H1 (cell line): ENCODE results near the gene ABHD16A. TPM values are rescaled to one million over a fixed set of nuclear protein-coding genes. Genes with fewer than 3 reads are reported as not detected.

Source experiments
- CTCF ChIA-PET: fragments of 300-600 bp; sonication (Branson Sonifier 250); formaldehyde crosslinking; loops from one replicate; lab custom pipeline; 2021; ENCODE audit not compliant: partially characterized antibody; lab: Charles Lee
- POLR2A ChIA-PET: fragments of 300-600 bp; sonication (Branson Sonifier 250); formaldehyde crosslinking; loops from one replicate; lab custom pipeline; 2021; ENCODE audit warnings: inconsistent platforms; ENCODE audit not compliant: partially characterized antibody; lab: Charles Lee
- DNase-seq, 2 experiments: peaks; one replicate each; pipeline versions ENCODE4 v3.0.0 to v3.0.0-alpha.2; 2010 to 2022; ENCODE audit warnings: low spot score in 2 of 2, low read depth in 1 of 2, mixed read lengths in 1 of 2
- FAIRE-seq: peaks from 2 replicates; lab custom pipeline; 2011; peaks lifted over from hg19 to GRCh38; lab: Jason Lieb, UNC
- H2AFZ ChIP-seq: 2 replicates; pipeline ENCODE4 v1.8.1; 2012; ENCODE audit warnings: low read length, inconsistent platforms
- H2AK5ac ChIP-seq: 2 replicates; pipeline ENCODE4 v1.6.1; 2013; ENCODE audit warnings: low read depth, low read length
- H2BK120ac ChIP-seq: replicated peaks from 2 replicates; pipeline ENCODE3; 2013; ENCODE audit warnings: low read depth, low read length, inconsistent platforms
- H2BK12ac ChIP-seq: 2 replicates; pipeline ENCODE4 v1.6.1; 2013; ENCODE audit warnings: low read depth, low read length
- H2BK15ac ChIP-seq: 2 replicates; pipeline ENCODE4 v1.6.1; 2013; ENCODE audit warnings: low read length
- H2BK20ac ChIP-seq: 2 replicates; pipeline ENCODE4 v1.6.1; 2013; ENCODE audit warnings: low read length
- H2BK5ac ChIP-seq: 2 replicates; pipeline ENCODE4 v1.6.1; 2013; ENCODE audit warnings: low read depth, low read length
- H3K14ac ChIP-seq: 2 replicates; pipeline ENCODE4 v1.6.1; 2013; ENCODE audit warnings: inconsistent platforms; ENCODE audit not compliant: insufficient read length
- H3K18ac ChIP-seq: 2 replicates; pipeline ENCODE4 v1.6.1; 2013; ENCODE audit warnings: low read length; ENCODE audit errors: extremely low read depth
- H3K23ac ChIP-seq: 2 replicates; pipeline ENCODE4 v1.6.1; 2013; ENCODE audit warnings: inconsistent platforms; ENCODE audit not compliant: insufficient read length
- H3K23me2 ChIP-seq: 2 replicates; pipeline ENCODE4 v1.6.1; 2013; ENCODE audit warnings: low read depth, low read length
- H3K27ac ChIP-seq: 2 replicates; pipeline ENCODE4 v1.6.1; 2011; ENCODE audit warnings: low read depth, low read length, inconsistent platforms
- H3K27me3 ChIP-seq, 4 experiments: replicated peaks in 1 of 4; 1 replicate in 1 of 4; 2 replicates in 3 of 4; pipeline versions ENCODE4 v1.6.1 to v1.8.1; 2011 to 2013; ENCODE audit warnings: low read length in 3 of 4, mild to moderate bottlenecking in 3 of 4, inconsistent platforms in 2 of 4, mixed read lengths in 2 of 4, moderate library complexity in 1 of 4; ENCODE audit not compliant: control insufficient read depth in 3 of 4, insufficient read depth in 3 of 4; ENCODE audit errors: extremely low read depth in 1 of 4
- H3K36me3 ChIP-seq, 4 experiments: 2 replicates each; pipeline versions ENCODE4 v1.6.1 to v1.8.1; 2011 to 2013; ENCODE audit warnings: mild to moderate bottlenecking in 4 of 4, low read length in 3 of 4, moderate library complexity in 2 of 4, control low read depth in 1 of 4, inconsistent platforms in 1 of 4; ENCODE audit not compliant: insufficient read depth in 4 of 4, control insufficient read depth in 2 of 4
- H3K4ac ChIP-seq: replicated peaks from 2 replicates; pipeline ENCODE3; 2013; ENCODE audit warnings: low read length, low read depth, mixed read lengths, inconsistent platforms; ENCODE audit not compliant: insufficient read length
- H3K4me1 ChIP-seq, 4 experiments: replicated peaks in 1 of 4; 1 replicate in 1 of 4; 2 replicates in 3 of 4; pipeline versions ENCODE4 v1.6.1 to v1.8.1; 2011 to 2013; ENCODE audit warnings: low read length in 3 of 4, inconsistent platforms in 2 of 4, mixed read lengths in 1 of 4; ENCODE audit not compliant: insufficient read depth in 4 of 4, control insufficient read depth in 3 of 4
- H3K4me2 ChIP-seq, 2 experiments: 2 replicates each; pipeline versions ENCODE4 v1.6.1 to v1.8.1; 2011 to 2013; ENCODE audit warnings: low read depth in 2 of 2, low read length in 2 of 2, control low read depth in 1 of 2, inconsistent platforms in 1 of 2, mild to moderate bottlenecking in 1 of 2; ENCODE audit not compliant: insufficient read depth in 1 of 2
- H3K4me3 ChIP-seq, 4 experiments: fragments of 200-600, 300-600 bp in 1 of 4; sonication (generic), shearing (Covaris generic), sonication (Bioruptor Twin) in 1 of 4; 2 replicates each; pipeline versions ENCODE4 v1.5.1 to v1.8.1; 2011 to 2016; ENCODE audit warnings: low read length in 4 of 4, low read depth in 3 of 4, control low read depth in 2 of 4, inconsistent platforms in 2 of 4, mild to moderate bottlenecking in 2 of 4, mixed read lengths in 1 of 4, moderate library complexity in 1 of 4; ENCODE audit not compliant: insufficient read depth in 2 of 4; ENCODE audit errors: extremely low read depth in 1 of 4
- H3K56ac ChIP-seq: replicated peaks from 2 replicates; pipeline ENCODE3; 2013; ENCODE audit warnings: low read depth, mild to moderate bottlenecking, mixed read lengths, low read length, inconsistent platforms; ENCODE audit not compliant: insufficient read length
- H3K79me1 ChIP-seq: 2 replicates; pipeline ENCODE4 v1.6.1; 2013; ENCODE audit warnings: low read depth, low read length, control low read depth
- H3K79me2 ChIP-seq, 2 experiments: 2 replicates each; pipeline versions ENCODE4 v1.6.1 to v1.8.1; 2012 to 2013; ENCODE audit warnings: low read length in 2 of 2, mild to moderate bottlenecking in 2 of 2, inconsistent platforms in 1 of 2; ENCODE audit not compliant: insufficient read depth in 2 of 2, control insufficient read depth in 1 of 2
- H3K9ac ChIP-seq, 4 experiments: replicated peaks in 1 of 4; 1 replicate in 1 of 4; 2 replicates in 3 of 4; pipeline versions ENCODE4 v1.6.1 to v1.8.1; 2011 to 2013; ENCODE audit warnings: low read depth in 3 of 4, low read length in 3 of 4, control low read depth in 2 of 4, mild to moderate bottlenecking in 2 of 4, moderate library complexity in 2 of 4, inconsistent platforms in 1 of 4; ENCODE audit errors: extremely low read depth in 1 of 4
- H3K9me3 ChIP-seq, 2 experiments: 2 replicates each; pipeline versions ENCODE4 v1.6.1 to v1.8.1; 2012 to 2013; ENCODE audit warnings: mild to moderate bottlenecking in 2 of 2, moderate library complexity in 2 of 2, control low read depth in 1 of 2, inconsistent platforms in 1 of 2, low read depth in 1 of 2, low read length in 1 of 2, mixed read lengths in 1 of 2; ENCODE audit not compliant: insufficient read depth in 2 of 2
- H4K20me1 ChIP-seq, 2 experiments: replicated peaks in 1 of 2; 2 replicates each; pipeline versions ENCODE3 to v1.8.1; 2011 to 2013; ENCODE audit warnings: inconsistent platforms in 2 of 2, low read length in 2 of 2, mild to moderate bottlenecking in 1 of 2; ENCODE audit not compliant: insufficient read depth in 2 of 2, control insufficient read depth in 1 of 2
- H4K5ac ChIP-seq: 2 replicates; pipeline ENCODE4 v1.6.1; 2013; ENCODE audit warnings: low read length, low read depth, mixed read lengths, inconsistent platforms; ENCODE audit not compliant: insufficient read length
- H4K8ac ChIP-seq: 2 replicates; pipeline ENCODE4 v1.8.0; 2013; ENCODE audit warnings: mild to moderate bottlenecking, moderate library complexity, low read length, inconsistent platforms; ENCODE audit not compliant: insufficient read depth; ENCODE audit errors: extremely low read depth
- H4K91ac ChIP-seq: replicated peaks from 2 replicates; pipeline ENCODE3; 2013; ENCODE audit warnings: low read length, mixed read lengths, inconsistent platforms; ENCODE audit not compliant: insufficient read length
- CEBPB ChIP-seq: IDR thresholded peaks from 2 replicates; pipeline ENCODE4 v1.6.1; 2012; ENCODE audit warnings: low read depth, low read length
- FOSL1 ChIP-seq: IDR thresholded peaks from 2 replicates; pipeline ENCODE4 v1.6.1; 2011; ENCODE audit warnings: mild to moderate bottlenecking, low read depth, low read length, moderate library complexity; ENCODE audit not compliant: insufficient read depth
- GABPA ChIP-seq: IDR thresholded peaks from 2 replicates; pipeline ENCODE4 v1.6.1; 2011; ENCODE audit warnings: mild to moderate bottlenecking, low read length, moderate library complexity, borderline replicate concordance; ENCODE audit not compliant: insufficient read depth
- HDAC2 ChIP-seq, 2 experiments: fragments of 300-600 bp in 1 of 2; sonication (generic) in 1 of 2; IDR thresholded peaks; 2 replicates each; pipeline ENCODE4 v1.6.1; 2011 to 2012; ENCODE audit warnings: low read depth in 2 of 2, low read length in 2 of 2, mild to moderate bottlenecking in 2 of 2, moderate library complexity in 2 of 2, borderline replicate concordance in 1 of 2, inconsistent platforms in 1 of 2
- RFX5 ChIP-seq: IDR thresholded peaks from 2 replicates; pipeline ENCODE4 v1.6.1; 2011; ENCODE audit warnings: low read depth, low read length, improper control_type of control experiment, borderline replicate concordance
- RXRA ChIP-seq: IDR thresholded peaks from 2 replicates; pipeline ENCODE4 v1.6.1; 2011; ENCODE audit warnings: low read depth, mild to moderate bottlenecking, low read length, moderate library complexity; ENCODE audit not compliant: insufficient read depth
- WGBS, 2 experiments: shearing (Covaris generic) in 1 of 2; methylation state at CpG; one replicate each; pipeline versions ENCODE4 v1.1.6 to v1.1.7; 2013 to 2015; ENCODE audit warnings: low lambda C conversion rate in 2 of 2, mixed read lengths in 2 of 2, inconsistent platforms in 1 of 2, low coverage in 1 of 2, missing lambda C conversion rate in 1 of 2; ENCODE audit not compliant: insufficient replicate concordance in 2 of 2, insufficient coverage in 1 of 2, insufficient read length in 1 of 2; ENCODE audit errors: extremely low coverage in 1 of 2, missing lambda C conversion rate in 1 of 2; 5-methylcytosine and 5-hydroxymethylcytosine counted together
- polyA plus RNA-seq, 7 experiments: library from polyadenylated mRNA; depleted of rRNA in 3 of 7; stranded (reverse) in 5 of 7; unstranded in 2 of 7; fragments of >200 nt in 5 of 7; fragments of 200-250 nt in 2 of 7; gene quantifications; 1 replicate in 5 of 7; 2 replicates in 1 of 7; 4 replicates in 1 of 7; pipeline versions ENCODE4 v1.2.1 to v1.2.3, GENCODE V29; 2011 to 2013; ENCODE audit warnings: missing spikeins in 2 of 7, mixed read lengths in 2 of 7
- total RNA-seq: library from RNA; stranded (reverse); fragmentation: NEBNext Ultra II Directional; extraction: Animal tissue kit (Norgen Biotek cat#: 25700); gene quantifications from 2 replicates; pipeline ENCODE4 v1.2.1, GENCODE V29; 2021

The ABHD16A gene
- total and polyA plus RNA-seq, 2 of the 8 experiments (the other 6 are each of a cell fraction or from before 2014, with no cell fraction given), result 32.9 to 40.2 TPM

GRCh38 chr6:31677955-31678354, 25.2 kb downstream of the ABHD16A start:
- FAIRE-seq, result no peak
- Histone ChIP-seq H2BK120ac (no peak overlapping the region), H2BK12ac (no peak overlapping the region), H3K4ac (no peak overlapping the region), H3K36me3 (no peaks in the 10 kb centered on the region), H4K20me1 (no peaks in the 10 kb centered on the region), H3K27ac (no peak overlapping the region), H3K4me2 (no peak overlapping the region), H2BK5ac (no peak overlapping the region), H3K4me1 (peaks cover 0 to 7% (median 2%) of the 10 kb centered on the region in 4 experiments; a peak in 4 of 7 replicates), H2AK5ac (no peak overlapping the region), H3K14ac (no peak overlapping the region), H3K23ac (no peak overlapping the region), H2AFZ (no peak overlapping the region), H4K5ac (no peak overlapping the region), H3K56ac (no peak overlapping the region), H3K79me2 (no peaks in the 10 kb centered on the region), H2BK15ac (no peak overlapping the region), H3K27me3 (peaks cover 3 to 13% (median 12%) of the 10 kb centered on the region in 4 experiments; a peak in 6 of 7 replicates), H3K79me1 (no peaks in the 10 kb centered on the region), H3K4me3 (no peak overlapping the region), H3K9me3 (no peaks in the 10 kb centered on the region), H3K18ac (no peak overlapping the region), H2BK20ac (no peak overlapping the region)
- DNase-seq, result no peak
- ChIA-PET POLR2A (interaction anchor here (1.0 to 2.1 kb wide), 7 partner anchors 11 to 150 kb away, joined by 3 to 14 read pairs (median 4); partner anchors contain the start of genes BAG6, GPANK1 and HSPA1B), CTCF (interaction anchor here (0.6 to 2.6 kb wide), 11 partner anchors 12 to 245 kb away, joined by 3 to 12 read pairs (median 4); partner anchors contain the start of genes DDAH2 and GPANK1)
- WGBS, 2 experiments, result 90% methylated on average over 8 of the region's 8 CpGs; no CpG with 5 or more reads in 1 of the 2 experiments
- TF ChIP-seq HDAC2 (IDR thresholded peaks at IDR 0.05; ENCODE audit: borderline replicate concordance in 1 of 2, low read depth in 2 of 2, low read length in 2 of 2) (no peak), FOSL1 (no peak), RXRA (no peak), GABPA (no peak), RFX5 (no peak), CEBPB (no peak)
- TF ChIP-seq, all 59 proteins: peak for 0
- no peak overlapping the region for H4K8ac ChIP-seq
- H3K23me2 ChIP-seq, result peaks cover 9% of the 10 kb centered on the region; the same call in 1 of the 2 replicates
- H4K91ac ChIP-seq, result no peak overlapping the region
- H3K9ac ChIP-seq, result no peak overlapping the region
